Lung (tissue), 12 donors: Measurements from ENCODE around the gene DPF1. TPM values are rescaled to one million over a fixed set of nuclear protein-coding genes. Genes with fewer than 3 reads are reported as not detected.

Experiments used
- ATAC-seq: fragments of 200-7000 bp; cut with Tn5 transposase; one replicate; pipeline ENCODE4 v1.9.1; 2020; ENCODE audit warnings: moderate number of reproducible peaks; ENCODE audit not compliant: insufficient read depth, low FRiP score
- DNase-seq, 3 donors: peaks; one replicate each; pipeline ENCODE4 v3.0.0-alpha.2; 2013 to 2017
- H3K27ac ChIP-seq, 2 donors: one replicate each; pipeline ENCODE4 v1.5.1; 2013; ENCODE audit warnings: mild to moderate bottlenecking in 2 of 2, moderate library complexity in 2 of 2, control low read depth in 1 of 2, inconsistent platforms in 1 of 2, low read depth in 1 of 2, low read length in 1 of 2
- H3K27me3 ChIP-seq, 3 donors: one replicate each; pipeline ENCODE4 v1.5.1; 2013; ENCODE audit warnings: low read length in 2 of 3; ENCODE audit not compliant: control insufficient read depth in 3 of 3, insufficient read depth in 3 of 3
- H3K36me3 ChIP-seq, 4 donors: one replicate each; pipeline ENCODE4 v1.5.1; 2013; ENCODE audit warnings: low read length in 4 of 4, mild to moderate bottlenecking in 1 of 4, moderate library complexity in 1 of 4; ENCODE audit not compliant: control insufficient read depth in 4 of 4, insufficient read depth in 4 of 4
- H3K4me1 ChIP-seq, 5 donors: one replicate each; pipeline ENCODE4 v1.5.1; 2013; ENCODE audit warnings: low read length in 5 of 5, mild to moderate bottlenecking in 2 of 5, moderate library complexity in 1 of 5; ENCODE audit not compliant: control insufficient read depth in 5 of 5, insufficient read depth in 5 of 5
- H3K4me3 ChIP-seq: one replicate; pipeline ENCODE4 v1.5.1; 2013; ENCODE audit warnings: mild to moderate bottlenecking, control low read depth, moderate library complexity
- H3K9ac ChIP-seq, 2 donors: one replicate each; pipeline ENCODE4 v1.5.1; 2013; ENCODE audit warnings: low read length in 2 of 2, control low read depth in 1 of 2; ENCODE audit not compliant: insufficient read depth in 1 of 2
- H3K9me3 ChIP-seq, 4 donors: one replicate each; pipeline ENCODE4 v1.5.1; 2013; ENCODE audit warnings: low read length in 3 of 4, mild to moderate bottlenecking in 1 of 4, moderate library complexity in 1 of 4; ENCODE audit not compliant: control insufficient read depth in 4 of 4, insufficient read depth in 3 of 4
- WGBS, 2 donors: extraction: QIAGEN DNeasy Blood & Tissue Kit; methylation state at CpG; one replicate each; pipeline ENCODE4 v1.1.7; 2013; 5-methylcytosine and 5-hydroxymethylcytosine counted together
- polyA plus RNA-seq, 2 donors: library from polyadenylated mRNA; stranded (reverse); fragments of 200-250 nt; gene quantifications; one replicate each; pipeline ENCODE4 v1.2.1, GENCODE V29; 2013
- total RNA-seq, 2 donors: library from RNA; depleted of rRNA in 1 of 2; stranded (reverse); fragments of >200 nt in 1 of 2; gene quantifications; one replicate each; pipeline ENCODE4 v1.2.1, GENCODE V29; 2014 to 2021
- TF ChIP-seq, protein P1 (sequence below): IDR thresholded peaks from 2 replicates; pipeline ENCODE4 v1.5.1; 2012; ENCODE audit warnings: mild to moderate bottlenecking; ENCODE audit errors: control extremely low read depth, extremely low read depth
- donor health status: control.
- donor health status: control.
- donor health status: Bipolar disorder and iron deficiency.
- donor health status: healthy.
- donor health status: DM: yes; HTN: yes; CAD: no.

Gene DPF1
- total and polyA plus RNA-seq, 4 donors = 1.3 to 1.7 (median 1.4) TPM; not detected in 1

DNA sequence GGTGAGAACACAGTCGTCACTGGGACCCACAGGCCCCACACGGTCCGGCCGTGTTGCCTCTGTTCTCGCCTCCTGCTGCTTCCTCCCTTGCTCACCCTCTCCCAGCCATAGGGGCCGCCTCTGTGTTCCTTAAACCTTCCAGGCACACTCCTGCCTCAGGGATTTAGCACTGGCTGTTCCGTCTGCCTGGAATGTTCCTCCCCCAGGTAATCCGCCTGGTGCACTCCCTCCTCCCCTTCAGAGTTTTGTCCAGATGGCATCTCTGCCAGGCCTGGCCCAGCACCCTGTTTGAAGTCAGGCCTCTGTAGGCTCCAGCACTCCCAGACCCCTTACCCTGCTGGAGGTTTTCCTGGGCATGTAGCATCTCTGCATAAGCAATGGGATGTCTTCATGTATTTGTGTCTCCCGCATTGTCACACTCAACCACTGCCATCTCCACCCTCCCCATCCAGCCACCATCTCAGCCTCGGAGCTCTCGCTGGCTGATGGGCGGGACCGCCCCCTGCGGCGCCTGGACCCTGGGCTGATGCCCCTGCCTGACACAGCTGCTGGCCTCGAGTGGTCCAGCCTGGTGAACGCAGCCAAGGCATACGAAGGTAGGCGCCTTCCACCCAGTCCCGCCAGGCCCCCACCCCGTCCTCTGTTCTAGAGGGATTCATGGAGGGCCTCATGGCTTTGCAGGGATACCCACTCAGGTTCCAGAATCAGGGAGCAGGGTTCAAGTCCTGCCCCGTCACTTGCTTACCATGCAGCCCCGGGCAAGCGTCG lies 25.9 kb downstream of the DPF1 start:
- no peak for DNase-seq
- Histone ChIP-seq H3K27me3 (no peaks in the 10 kb centered on the region), H3K36me3 (peaks cover 0 to 41% (median 9%) of the 10 kb centered on the region in 4 donors), H3K9ac (no peak overlapping the region), H3K4me3 (no peak overlapping the region), H3K9me3 (peaks cover 0 to 2% (median 0%) of the 10 kb centered on the region in 4 donors), H3K27ac (no peak overlapping the region), H3K4me1 (no peaks in the 10 kb centered on the region)
- WGBS, 2 donors = 95% methylated on average over 25 of the region's 25 CpGs
- TF ChIP-seq, protein P1, sequence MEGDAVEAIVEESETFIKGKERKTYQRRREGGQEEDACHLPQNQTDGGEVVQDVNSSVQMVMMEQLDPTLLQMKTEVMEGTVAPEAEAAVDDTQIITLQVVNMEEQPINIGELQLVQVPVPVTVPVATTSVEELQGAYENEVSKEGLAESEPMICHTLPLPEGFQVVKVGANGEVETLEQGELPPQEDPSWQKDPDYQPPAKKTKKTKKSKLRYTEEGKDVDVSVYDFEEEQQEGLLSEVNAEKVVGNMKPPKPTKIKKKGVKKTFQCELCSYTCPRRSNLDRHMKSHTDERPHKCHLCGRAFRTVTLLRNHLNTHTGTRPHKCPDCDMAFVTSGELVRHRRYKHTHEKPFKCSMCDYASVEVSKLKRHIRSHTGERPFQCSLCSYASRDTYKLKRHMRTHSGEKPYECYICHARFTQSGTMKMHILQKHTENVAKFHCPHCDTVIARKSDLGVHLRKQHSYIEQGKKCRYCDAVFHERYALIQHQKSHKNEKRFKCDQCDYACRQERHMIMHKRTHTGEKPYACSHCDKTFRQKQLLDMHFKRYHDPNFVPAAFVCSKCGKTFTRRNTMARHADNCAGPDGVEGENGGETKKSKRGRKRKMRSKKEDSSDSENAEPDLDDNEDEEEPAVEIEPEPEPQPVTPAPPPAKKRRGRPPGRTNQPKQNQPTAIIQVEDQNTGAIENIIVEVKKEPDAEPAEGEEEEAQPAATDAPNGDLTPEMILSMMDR = no peak
- no peak for ATAC-seq

GRCh38 chr19:38196948-38197656 lies 26.9 kb downstream of the DPF1 start:
- Histone ChIP-seq H3K4me1 (no peaks in the 10 kb centered on the region), H3K9ac (no peak overlapping the region), H3K4me3 (no peak overlapping the region), H3K27me3 (no peaks in the 10 kb centered on the region), H3K9me3 (peaks cover 0 to 2% (median 0%) of the 10 kb centered on the region in 4 donors), H3K27ac (no peak overlapping the region), H3K36me3 (peaks cover 0 to 39% (median 8%) of the 10 kb centered on the region in 4 donors)
- DNase-seq (no peak), ATAC-seq (no peak)
- TF ChIP-seq, protein P1 = no peak
- 95% methylated on average over 23 of the region's 23 CpGs for WGBS, 2 donors

- H3K4me1 ChIP-seq = no peaks in the 10 kb centered on the region
- WGBS, 2 donors = 96 to 98% methylated on average over 13 of the region's 13 CpGs
- H3K27ac ChIP-seq = no peak overlapping the region
- no peak for ATAC-seq
- no peak for DNase-seq
- TF ChIP-seq, protein P1 = no peak
- H3K9me3 ChIP-seq = peaks cover 0 to 2% (median 0%) of the 10 kb centered on the region in 4 donors
- peaks cover 0 to 39% (median 3%) of the 10 kb centered on the region in 4 donors for H3K36me3 ChIP-seq
- H3K4me3 ChIP-seq = no peak overlapping the region
- no peak overlapping the region for H3K9ac ChIP-seq
- no peaks in the 10 kb centered on the region for H3K27me3 ChIP-seq
These were observed 27.7 kb downstream of the DPF1 start for GRCh38 chr19:38196245-38196837.
